ENCODE results near the gene KIRREL1. TPM values are rescaled to one million over a fixed set of nuclear protein-coding genes. Genes with fewer than 3 reads are reported as not detected.

KIRREL1 gene
- total and polyA plus RNA-seq, 4 experiments from 2014 or later, result not detected

DNA sequence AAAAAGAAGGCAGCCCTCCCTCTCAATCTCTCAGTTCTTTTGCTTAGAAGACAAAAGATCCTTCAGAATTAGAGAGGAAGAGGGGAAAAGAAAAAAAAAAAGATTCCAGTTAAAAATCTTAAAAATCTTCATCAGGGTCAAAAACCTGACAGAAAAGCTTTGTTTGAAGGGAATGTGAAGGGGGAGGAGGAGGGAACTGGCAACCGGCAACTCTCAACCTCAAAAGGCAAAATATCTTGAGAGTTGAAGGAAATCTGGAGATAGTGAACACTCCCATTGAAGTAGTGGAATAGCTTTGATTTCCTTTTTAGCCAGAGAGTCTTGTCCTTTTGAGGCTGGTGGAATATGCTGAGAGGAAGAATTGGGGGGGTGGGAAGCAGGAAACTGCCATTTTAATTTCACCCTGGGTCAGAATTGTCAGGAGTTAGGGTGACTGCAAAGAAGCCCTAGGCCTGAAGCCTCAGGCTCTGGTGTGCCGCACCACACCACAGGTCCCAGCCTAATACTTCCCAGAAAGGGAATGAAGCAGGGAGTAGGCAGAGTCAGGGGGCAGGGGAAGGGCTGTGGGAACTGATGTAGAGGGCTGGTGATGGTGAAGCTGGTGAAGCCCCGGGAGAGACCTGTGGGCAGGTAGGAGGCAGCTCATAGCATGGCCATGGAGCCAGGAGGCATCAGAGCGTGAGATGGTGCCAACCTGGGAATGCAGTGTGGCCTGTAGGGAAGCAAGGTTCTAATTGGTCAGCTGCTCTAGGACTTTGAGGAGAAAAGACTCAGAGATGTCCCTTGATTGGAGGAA is 24.6 kb downstream of the KIRREL1 start:
- H3K4me1 Mint-ChIP-seq, result no peaks in the 10 kb centered on the region
- H3K4me3 Mint-ChIP-seq, result no peak overlapping the region
- H3K36me3 Mint-ChIP-seq, result no peaks in the 10 kb centered on the region
- CTCF ChIA-PET (ENCODE audit: partially characterized antibody), result no interaction called here
- Histone ChIP-seq H3K4me1 (ENCODE audit: insufficient read depth, low read length) (no peaks in the 10 kb centered on the region), H3K27ac (ENCODE audit: low read depth, low read length) (no peak overlapping the region), H3K36me3 (ENCODE audit: insufficient read depth, low read length) (no peaks in the 10 kb centered on the region), H3K9me3 (ENCODE audit: control insufficient read depth in 1 of 2, low read length in 2 of 2) (no peaks in the 10 kb centered on the region), H3K27me3 (ENCODE audit: insufficient read depth, low read length) (no peaks in the 10 kb centered on the region), H3K4me3 (ENCODE audit: low read length in 2 of 2) (no peak overlapping the region)
- no peak overlapping the region for H3K27ac Mint-ChIP-seq
- no peaks in the 10 kb centered on the region for H3K9me3 Mint-ChIP-seq
- no peak for DNase-seq
- POLR2A ChIA-PET (ENCODE audit: partially characterized antibody), result no interaction called here
- intact Hi-C loops (cut with micrococcal nuclease), result no loop called here
- peaks cover 23 to 35% of the 10 kb centered on the region in 2 donors for H3K27me3 Mint-ChIP-seq

DNA sequence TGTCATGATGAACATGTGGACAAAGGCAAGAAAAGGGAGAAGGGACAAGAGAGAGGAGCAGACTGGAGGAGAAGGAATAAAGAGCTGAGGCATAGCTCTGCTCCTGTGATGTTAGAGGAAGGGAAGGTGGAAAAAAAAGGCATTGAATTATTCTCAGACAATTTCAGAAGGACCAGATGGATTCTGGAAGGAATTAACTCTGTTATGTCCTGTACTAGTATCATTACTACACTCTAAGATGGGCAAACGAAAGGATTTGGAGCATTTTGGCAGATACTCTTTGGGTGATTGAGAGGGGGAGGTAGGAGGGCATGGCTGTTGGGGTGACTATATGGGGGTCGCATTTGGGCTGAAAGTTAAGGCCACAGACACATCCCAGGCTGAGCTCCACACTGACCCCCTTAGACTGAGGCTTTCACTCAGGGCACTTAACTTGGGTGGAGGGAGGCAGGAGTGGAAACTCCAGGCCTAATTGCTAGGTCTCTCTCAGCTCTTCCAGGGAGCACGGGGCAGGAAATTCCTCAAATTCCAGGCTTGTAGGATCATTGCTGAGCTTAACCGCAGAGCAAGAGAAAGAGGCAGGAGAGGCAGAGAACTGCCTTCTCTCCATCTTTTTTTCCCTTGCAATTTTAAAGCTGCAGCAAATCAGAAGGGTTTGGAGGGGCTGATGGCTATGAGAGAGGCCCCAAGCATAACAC is 25.9 kb downstream of the KIRREL1 start:
- no peaks in the 10 kb centered on the region for H3K9me3 Mint-ChIP-seq
- peaks cover 21 to 32% of the 10 kb centered on the region in 2 donors for H3K27me3 Mint-ChIP-seq
- Histone ChIP-seq H3K4me3 (ENCODE audit: low read length in 2 of 2) (no peak overlapping the region), H3K27me3 (ENCODE audit: insufficient read depth, low read length) (no peaks in the 10 kb centered on the region), H3K4me1 (ENCODE audit: insufficient read depth, low read length) (no peaks in the 10 kb centered on the region), H3K27ac (ENCODE audit: low read depth, low read length) (no peak overlapping the region), H3K9me3 (ENCODE audit: control insufficient read depth in 1 of 2, low read length in 2 of 2) (no peaks in the 10 kb centered on the region), H3K36me3 (ENCODE audit: insufficient read depth, low read length) (no peaks in the 10 kb centered on the region)
- no peaks in the 10 kb centered on the region for H3K36me3 Mint-ChIP-seq
- H3K4me1 Mint-ChIP-seq, result no peaks in the 10 kb centered on the region
- POLR2A ChIA-PET (ENCODE audit: partially characterized antibody), result no interaction called here
- DNase-seq, result no peak
- CTCF ChIA-PET (ENCODE audit: partially characterized antibody), result no interaction called here
- intact Hi-C loops (cut with micrococcal nuclease), result no loop called here
- H3K4me3 Mint-ChIP-seq, result no peak overlapping the region
- H3K27ac Mint-ChIP-seq, result no peak overlapping the region

DNA sequence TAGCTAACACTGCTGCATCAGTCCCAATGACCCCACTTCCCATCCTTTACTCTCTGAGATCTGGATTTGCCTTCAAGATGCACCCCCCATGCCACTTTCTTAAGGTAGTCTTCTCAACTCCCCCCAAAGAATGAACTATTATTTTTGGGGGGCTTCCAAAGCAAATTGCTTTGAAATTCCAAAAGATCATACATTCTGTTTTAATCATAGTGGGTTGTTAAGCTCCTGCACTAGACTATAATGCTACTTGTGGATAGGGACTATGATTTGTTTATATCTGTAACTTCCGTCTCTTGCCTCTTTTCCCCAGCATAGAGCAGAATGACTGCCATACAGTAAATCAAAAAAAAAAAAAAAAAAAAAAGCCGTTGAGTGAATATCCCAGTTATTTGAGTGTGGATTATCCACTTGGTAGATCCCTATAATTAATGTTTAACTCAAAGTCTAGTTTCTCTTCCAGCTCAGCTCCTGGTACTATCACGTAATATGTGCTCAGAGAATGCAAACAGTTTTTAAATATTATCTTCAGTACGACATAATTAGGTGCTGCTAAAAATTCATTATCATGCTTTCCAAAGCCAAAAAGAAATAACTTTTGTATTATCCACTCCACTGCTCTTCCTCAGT is 26.9 kb downstream of the KIRREL1 start:
- Histone ChIP-seq H3K36me3 (ENCODE audit: insufficient read depth, low read length) (no peaks in the 10 kb centered on the region), H3K27ac (ENCODE audit: low read depth, low read length) (no peak overlapping the region), H3K9me3 (ENCODE audit: control insufficient read depth in 1 of 2, low read length in 2 of 2) (no peaks in the 10 kb centered on the region), H3K4me3 (ENCODE audit: low read length in 2 of 2) (no peak overlapping the region), H3K4me1 (ENCODE audit: insufficient read depth, low read length) (no peaks in the 10 kb centered on the region), H3K27me3 (ENCODE audit: insufficient read depth, low read length) (no peaks in the 10 kb centered on the region)
- no peaks in the 10 kb centered on the region for H3K36me3 Mint-ChIP-seq
- DNase-seq, result no peak
- CTCF ChIA-PET (ENCODE audit: partially characterized antibody), result no interaction called here
- H3K27ac Mint-ChIP-seq, result no peak overlapping the region
- H3K9me3 Mint-ChIP-seq, result peaks cover 0 to 3% (median 0%) of the 10 kb centered on the region in 8 donors
- no peaks in the 10 kb centered on the region for H3K4me1 Mint-ChIP-seq
- POLR2A ChIA-PET (ENCODE audit: partially characterized antibody), result no interaction called here
- intact Hi-C loops (cut with micrococcal nuclease), result no loop called here
- H3K4me3 Mint-ChIP-seq, result no peak overlapping the region
- H3K27me3 Mint-ChIP-seq, result peaks cover 21 to 32% of the 10 kb centered on the region in 2 donors

DNA sequence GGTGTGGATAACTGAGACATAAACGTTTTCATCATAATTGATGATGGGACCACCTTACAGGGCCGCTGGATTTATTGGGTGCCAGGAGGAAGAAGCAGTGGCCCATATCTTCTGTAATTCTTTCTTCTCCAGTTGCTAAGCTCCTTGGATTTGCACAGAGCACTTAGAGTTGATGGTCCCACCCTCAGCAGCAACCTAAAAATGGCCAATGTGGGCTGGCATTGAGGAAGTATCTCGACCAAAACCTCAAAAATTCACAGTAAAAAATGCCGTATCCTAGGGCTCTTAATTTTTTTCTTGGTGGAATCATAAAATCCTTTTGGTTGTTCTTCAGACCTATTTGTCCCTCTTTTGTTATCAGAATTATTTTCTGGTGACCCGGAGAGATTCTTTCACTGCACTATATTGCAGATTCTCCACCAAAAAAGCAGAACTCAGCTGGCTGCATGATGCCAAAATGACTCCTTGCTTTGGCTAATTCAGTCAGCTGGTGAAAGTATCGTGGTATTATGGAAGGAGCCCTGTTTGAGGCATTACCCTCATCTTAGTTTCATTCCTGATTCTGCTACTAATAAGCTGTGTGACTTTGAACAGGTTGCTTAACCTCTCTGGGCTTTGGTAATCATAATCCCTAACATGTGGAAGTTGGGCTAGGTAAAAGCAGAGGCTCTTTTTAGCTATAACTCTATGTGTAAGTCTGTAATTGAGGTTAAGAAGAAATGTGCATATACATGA is 27.6 kb downstream of the KIRREL1 start:
- Histone ChIP-seq H3K27me3 (ENCODE audit: insufficient read depth, low read length) (no peaks in the 10 kb centered on the region), H3K27ac (ENCODE audit: low read depth, low read length) (no peak overlapping the region), H3K36me3 (ENCODE audit: insufficient read depth, low read length) (no peaks in the 10 kb centered on the region), H3K4me3 (ENCODE audit: low read length in 2 of 2) (no peak overlapping the region), H3K4me1 (ENCODE audit: insufficient read depth, low read length) (no peaks in the 10 kb centered on the region), H3K9me3 (ENCODE audit: control insufficient read depth in 1 of 2, low read length in 2 of 2) (no peaks in the 10 kb centered on the region)
- CTCF ChIA-PET (ENCODE audit: partially characterized antibody), result no interaction called here
- no peak overlapping the region for H3K4me3 Mint-ChIP-seq
- H3K9me3 Mint-ChIP-seq, result peaks cover 0 to 3% (median 0%) of the 10 kb centered on the region in 8 donors
- H3K27ac Mint-ChIP-seq, result no peak overlapping the region
- peaks cover 19 to 32% of the 10 kb centered on the region in 2 donors for H3K27me3 Mint-ChIP-seq
- H3K36me3 Mint-ChIP-seq, result no peaks in the 10 kb centered on the region
- DNase-seq, result no peak
- intact Hi-C loops (cut with micrococcal nuclease), result no loop called here
- H3K4me1 Mint-ChIP-seq, result no peaks in the 10 kb centered on the region
- POLR2A ChIA-PET (ENCODE audit: partially characterized antibody), result no interaction called here

DNA sequence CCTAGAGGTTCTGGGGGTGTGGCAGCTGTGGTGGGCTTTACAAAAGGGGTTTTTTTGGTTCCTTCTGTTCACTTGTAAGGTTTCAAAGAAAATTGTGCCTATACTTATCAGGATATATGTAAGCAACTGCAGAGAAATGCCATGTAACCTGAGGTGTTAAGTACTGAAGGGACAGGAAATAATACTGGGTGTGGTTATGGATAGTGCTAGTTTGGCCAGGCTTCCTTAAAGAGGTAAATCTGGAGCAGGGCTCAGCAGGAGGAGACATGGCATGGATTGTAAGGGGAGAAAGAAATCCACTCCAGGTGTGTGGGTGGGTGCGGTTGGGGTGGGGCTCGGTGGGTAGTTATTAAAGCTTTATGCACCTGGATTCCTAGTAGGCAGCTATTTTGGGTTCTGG is 28.3 kb downstream of the KIRREL1 start:
- no peak overlapping the region for H3K27ac ChIP-seq (ENCODE audit: low read depth, low read length)
- Mint-ChIP-seq H3K27me3 (peaks cover 18 to 30% of the 10 kb centered on the region in 2 donors), H3K36me3 (no peaks in the 10 kb centered on the region), H3K27ac (no peak overlapping the region), H3K9me3 (peaks cover 0 to 3% (median 0%) of the 10 kb centered on the region in 8 donors), H3K4me1 (no peaks in the 10 kb centered on the region), H3K4me3 (no peak overlapping the region)
- H3K27me3 ChIP-seq (ENCODE audit: insufficient read depth, low read length), result no peaks in the 10 kb centered on the region
- ChIA-PET CTCF (ENCODE audit: partially characterized antibody) (no interaction called here), POLR2A (ENCODE audit: partially characterized antibody) (no interaction called here)
- no peak overlapping the region for H3K4me3 ChIP-seq (ENCODE audit: low read length in 2 of 2)
- no peaks in the 10 kb centered on the region for H3K36me3 ChIP-seq (ENCODE audit: insufficient read depth, low read length)
- H3K9me3 ChIP-seq (ENCODE audit: control insufficient read depth in 1 of 2, low read length in 2 of 2), result no peaks in the 10 kb centered on the region
- DNase-seq, result no peak
- H3K4me1 ChIP-seq (ENCODE audit: insufficient read depth, low read length), result no peaks in the 10 kb centered on the region
- intact Hi-C loops (cut with micrococcal nuclease), result no loop called here

DNA sequence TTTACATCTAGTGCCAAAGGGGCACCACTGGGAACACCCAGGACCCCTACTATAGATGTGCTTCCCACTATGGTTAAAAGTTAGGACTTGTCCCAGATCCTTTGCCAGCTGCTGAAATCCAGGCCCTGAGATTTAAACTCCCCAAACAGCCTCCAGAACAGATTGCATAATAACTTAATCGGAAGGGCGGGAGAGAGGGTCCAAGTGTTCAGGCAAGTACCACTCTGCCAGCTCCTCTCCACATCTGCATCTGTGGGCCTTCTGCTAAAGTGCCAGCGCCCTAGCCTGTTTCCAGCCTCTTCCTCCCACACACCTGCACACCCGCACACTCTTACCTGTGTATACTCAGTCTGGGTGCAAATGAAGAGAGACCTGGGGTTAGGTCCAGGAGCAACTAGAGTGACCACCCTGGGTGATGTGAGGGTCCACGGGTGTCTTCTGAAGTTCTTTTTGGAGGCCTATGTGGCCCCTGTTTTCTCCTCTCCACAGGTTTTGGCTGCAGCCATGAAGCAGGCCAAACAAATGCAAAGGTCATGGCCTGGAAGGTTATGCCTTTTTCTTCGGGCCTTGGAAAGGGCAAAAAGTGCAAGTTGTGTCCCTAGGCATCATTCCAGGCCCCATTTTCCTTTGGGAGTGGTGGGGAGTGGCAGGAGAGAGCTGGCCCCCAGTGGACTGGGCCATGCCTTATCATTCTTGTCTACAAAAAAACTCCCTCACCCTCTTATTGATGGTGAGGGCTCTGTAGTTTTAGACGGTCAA is 29.3 kb downstream of the KIRREL1 start:
- H3K4me3 ChIP-seq (ENCODE audit: low read length in 2 of 2), result no peak overlapping the region
- no peaks in the 10 kb centered on the region for H3K36me3 Mint-ChIP-seq
- no peaks in the 10 kb centered on the region for H3K27me3 ChIP-seq (ENCODE audit: insufficient read depth, low read length)
- H3K9me3 Mint-ChIP-seq, result peaks cover 0 to 3% (median 0%) of the 10 kb centered on the region in 8 donors
- ChIA-PET CTCF (ENCODE audit: partially characterized antibody) (no interaction called here), POLR2A (ENCODE audit: partially characterized antibody) (no interaction called here)
- peaks cover 14 to 26% of the 10 kb centered on the region in 2 donors for H3K27me3 Mint-ChIP-seq
- DNase-seq, result no peak
- H3K36me3 ChIP-seq (ENCODE audit: insufficient read depth, low read length), result no peaks in the 10 kb centered on the region
- no peaks in the 10 kb centered on the region for H3K9me3 ChIP-seq (ENCODE audit: control insufficient read depth in 1 of 2, low read length in 2 of 2)
- no peak overlapping the region for H3K4me3 Mint-ChIP-seq
- intact Hi-C loops (cut with micrococcal nuclease), result no loop called here
- no peak overlapping the region for H3K27ac Mint-ChIP-seq
- no peak overlapping the region for H3K27ac ChIP-seq (ENCODE audit: low read depth, low read length)
- no peaks in the 10 kb centered on the region for H3K4me1 ChIP-seq (ENCODE audit: insufficient read depth, low read length)
- no peaks in the 10 kb centered on the region for H3K4me1 Mint-ChIP-seq
